K562 (cell line): Measurements from ENCODE around the gene MIS18A. TPM values are rescaled to one million over a fixed set of nuclear protein-coding genes. Genes with fewer than 3 reads are reported as not detected.

ENCODE experiments used
- ATAC-seq: fragments of 200-7000 bp; cut with Tn5 transposase; 3 replicates; pipeline ENCODE4 v1.9.1; 2020; ENCODE audit warnings: moderate library complexity
- BruUV-seq: library from RNA; stranded (reverse); fragments of 400-500 nt; replicated peaks from 2 replicates; lab custom pipeline; 2021; lab: Mats Ljungman, UMichigan
- CTCF ChIA-PET: fragments of 300-600 bp; formaldehyde crosslinking; extraction: SDS; loops from one replicate; lab custom pipeline; 2021; ENCODE audit warnings: low intra/inter-chr PET ratio; lab: Yijun Ruan, JAX
- POLR2A ChIA-PET: fragments of 300-600, 350-650 bp; sonication (Branson Sonifier 250); formaldehyde crosslinking; extraction: SDS; loops from one replicate; lab custom pipeline; 2021; ENCODE audit warnings: antibody characterized with exemption, inconsistent platforms; lab: Yijun Ruan, JAX
- DNase-seq, 4 experiments: peaks; one replicate each; pipeline versions ENCODE4 v3.0.0 to v3.0.0-alpha.2; 2011 to 2018; ENCODE audit warnings: low spot score in 3 of 4, mixed read lengths in 3 of 4; ENCODE audit errors: extremely low read depth in 1 of 4
- FAIRE-seq: peaks from 2 replicates; lab custom pipeline; 2011; peaks lifted over from hg19 to GRCh38; lab: Jason Lieb, UNC
- H2AFZ ChIP-seq: 2 replicates; pipeline ENCODE4 v1.6.0; 2011; ENCODE audit warnings: low read depth, low read length, control low read depth, inconsistent platforms
- H3K27ac ChIP-seq: fragments of 200-600 bp; 3 replicates; pipeline ENCODE4 v1.8.0; 2011; ENCODE audit warnings: low read depth, mild to moderate bottlenecking, control low read depth, inconsistent platforms, low read length, moderate library complexity, mixed read lengths; ENCODE audit errors: extremely low read depth
- H3K27me3 ChIP-seq, 2 experiments: fragments of 300-600 bp in 1 of 2; 2 replicates in 1 of 2; 3 replicates in 1 of 2; pipeline versions ENCODE4 v1.6.0 to v1.8.0; 2011; ENCODE audit warnings: inconsistent platforms in 2 of 2, low read length in 2 of 2, mild to moderate bottlenecking in 1 of 2, mixed read lengths in 1 of 2, moderate library complexity in 1 of 2; ENCODE audit not compliant: control insufficient read depth in 2 of 2, insufficient read depth in 2 of 2
- H3K36me3 ChIP-seq: fragments of 300-600 bp; 3 replicates; pipeline ENCODE4 v1.8.0; 2011; ENCODE audit warnings: mild to moderate bottlenecking, low read length, inconsistent platforms; ENCODE audit not compliant: control insufficient read depth, insufficient read depth
- H3K4me1 ChIP-seq, 2 experiments: fragments of 200-600 bp in 1 of 2; replicated peaks in 1 of 2; 2 replicates in 1 of 2; 3 replicates in 1 of 2; pipeline versions ENCODE4 v1.5.1 to v1.8.0; 2011; ENCODE audit warnings: inconsistent platforms in 2 of 2, low read length in 2 of 2, mild to moderate bottlenecking in 1 of 2, mixed read lengths in 1 of 2, moderate library complexity in 1 of 2; ENCODE audit not compliant: control insufficient read depth in 2 of 2, insufficient read depth in 2 of 2
- H3K4me2 ChIP-seq: 2 replicates; pipeline ENCODE4 v1.6.1; 2011; ENCODE audit warnings: low read length, control low read depth, inconsistent platforms, mixed read lengths; ENCODE audit not compliant: insufficient read depth
- H3K4me3 ChIP-seq: fragments of 200-600 bp; sonication (generic), shearing (Covaris generic); 2 replicates; pipeline ENCODE4 v1.5.1; 2016; ENCODE audit warnings: control low read depth, inconsistent platforms
- H3K79me2 ChIP-seq: fragments of 200-600 bp; 3 replicates; pipeline ENCODE4 v1.8.0; 2011; ENCODE audit warnings: low read length, inconsistent platforms; ENCODE audit not compliant: control insufficient read depth, insufficient read depth
- H3K9ac ChIP-seq, 2 experiments: 2 replicates each; pipeline versions ENCODE4 v1.6.0 to v1.6.1; 2011; ENCODE audit warnings: low read depth in 2 of 2, low read length in 2 of 2, control low read depth in 1 of 2, inconsistent platforms in 1 of 2, mild to moderate bottlenecking in 1 of 2, mixed read lengths in 1 of 2; ENCODE audit not compliant: insufficient read depth in 1 of 2
- H3K9me1 ChIP-seq: one replicate; pipeline ENCODE4 v1.6.0; 2011; ENCODE audit warnings: inconsistent platforms, mild to moderate bottlenecking, low read length, moderate library complexity; ENCODE audit not compliant: control insufficient read depth, insufficient read depth
- H3K9me3 ChIP-seq: replicated peaks from 2 replicates; pipeline ENCODE4 v1.5.1; 2011; ENCODE audit warnings: low read depth, low read length, inconsistent platforms; ENCODE audit not compliant: control insufficient read depth, insufficient read depth
- H4K20me1 ChIP-seq: replicated peaks from 2 replicates; pipeline ENCODE4 v1.6.1; 2011; ENCODE audit warnings: low read length, inconsistent platforms, mixed read lengths; ENCODE audit not compliant: control insufficient read depth, insufficient read depth
- AFF1 ChIP-seq, 2 experiments: fragments of 450-650 bp; IDR thresholded peaks; 2 replicates each; pipeline ENCODE4 v1.6.1; 2018; ENCODE audit warnings: mild to moderate bottlenecking in 2 of 2, low read depth in 1 of 2; ENCODE audit not compliant: partially characterized antibody in 2 of 2
- COPS2 ChIP-seq: fragments of 450-650 bp; conservative IDR thresholded peaks from 2 replicates; pipeline ENCODE4 v1.6.1; 2016; ENCODE audit warnings: mild to moderate bottlenecking, moderate library complexity
- PHF21A ChIP-seq: fragments of 450-650 bp; IDR thresholded peaks from 2 replicates; pipeline ENCODE4 v1.6.1; 2017; ENCODE audit warnings: low read depth, borderline replicate concordance
- SAFB2 ChIP-seq: fragments of 200-400 bp; formaldehyde crosslinking; IDR thresholded peaks from 2 replicates; pipeline ENCODE4 v1.6.1; 2018; ENCODE audit warnings: borderline replicate concordance, low read length, low read depth, moderate library complexity; ENCODE audit not compliant: severe bottlenecking
- STAG1 ChIP-seq: sonication (generic); formaldehyde crosslinking; IDR thresholded peaks from 2 replicates; pipeline ENCODE4 v1.5.0; 2020; ENCODE audit warnings: missing genetic modification reagents, borderline replicate concordance
- ZNF57 ChIP-seq: fragments of 450-650 bp; formaldehyde crosslinking; IDR thresholded peaks from 2 replicates; pipeline ENCODE4 v1.4.0; 2020; ENCODE audit warnings: mild to moderate bottlenecking, moderate library complexity
- WGBS: fragments of 100-300 bp; shearing (Covaris generic); methylation state at CpG from one replicate; pipeline ENCODE4 v1.1.6; 2016; ENCODE audit warnings: low coverage, mixed read lengths; ENCODE audit not compliant: insufficient coverage; ENCODE audit errors: missing lambda C conversion rate; 5-methylcytosine and 5-hydroxymethylcytosine counted together
- in situ Hi-C: fragments of 300-500 bp; cut with MboI; formaldehyde crosslinking; loops from 4 replicates; pipeline ENCODE4 v1.15.0; 2018; ENCODE audit warnings: inconsistent platforms, mixed read lengths
- intact Hi-C: fragments of 100-400 bp; cut with micrococcal nuclease; formaldehyde crosslinking; loops from 2 replicates; pipeline ENCODE4 v1.14.2; 2022
- polyA plus RNA-seq, 8 experiments: library from polyadenylated mRNA; depleted of rRNA in 4 of 8; stranded (reverse) in 5 of 8; unstranded in 3 of 8; fragments of >200 nt; fragmentation: Nextera tagmentation in 2 of 8; fragmentation: Illumina TruSeq in 1 of 8; extraction: Ambion mirVana in 2 of 8; extraction: Trizol in 1 of 8; gene quantifications; 2 replicates each; pipeline versions ENCODE4 v1.2.1 to v1.2.3, GENCODE V29; 2011 to 2014; ENCODE audit warnings: inconsistent platforms in 1 of 8, missing spikeins in 1 of 8
- total RNA-seq, 7 experiments: library from RNA; depleted of rRNA in 6 of 7; stranded (reverse); fragments of >200 nt in 6 of 7; fragmentation: Illumina TruSeq in 2 of 7; extraction: Trizol in 2 of 7; gene quantifications; 2 replicates each; pipeline versions ENCODE4 v1.2.1 to v1.2.3, GENCODE V29; 2011 to 2021; ENCODE audit warnings: low replicate concordance in 1 of 7

Gene MIS18A
- total and polyA plus RNA-seq, 9 of the 15 experiments (the other 6 are each of a cell fraction or from before 2014, with no cell fraction given) = 17.7 to 75.3 (median 60.3) TPM

GRCh38 chr21:32328595-32328994 lies 49.7 kb upstream of the MIS18A start:
- in situ Hi-C loops = no loop called here
- no peaks in the 10 kb centered on the region for H3K9me1 ChIP-seq
- DNase-seq (no peak), ATAC-seq (no peak), FAIRE-seq (no peak)
- BruUV-seq = no TSS peak
- H3K4me2 ChIP-seq = no peak overlapping the region
- no peak overlapping the region for H2AFZ ChIP-seq
- H4K20me1 ChIP-seq = no peaks in the 10 kb centered on the region
- H3K36me3 ChIP-seq = peaks cover 99% of the 10 kb centered on the region
- no peaks in the 10 kb centered on the region for H3K27me3 ChIP-seq
- H3K4me1 ChIP-seq = no peaks in the 10 kb centered on the region
- CTCF ChIA-PET = no interaction called here
- TF ChIP-seq ZNF57 (CRISPR knock-in tag) (no peak), COPS2 (no peak), AFF1 (IDR thresholded peaks at IDR 0.05; ENCODE audit: low read depth in 1 of 2, partially characterized antibody in 2 of 2) (no peak), SAFB2 (no peak), STAG1 (CRISPR knock-in tag) (no peak), PHF21A (no peak)
- intact Hi-C loops = no loop called here
- 78% methylated on average over 3 of the region's 3 CpGs for WGBS
- no peaks in the 10 kb centered on the region for H3K9me3 ChIP-seq
- H3K79me2 ChIP-seq = no peaks in the 10 kb centered on the region
- POLR2A ChIA-PET = interaction anchor here (0.6 to 1.1 kb wide), 2 partner anchors 263 to 317 kb away, joined by 4 read pairs; no protein-coding TSS in a partner anchor
- no peak overlapping the region for H3K27ac ChIP-seq
- H3K9ac ChIP-seq = no peak overlapping the region
- no peak overlapping the region for H3K4me3 ChIP-seq
